SK-N-SH treated with all-trans-retinoic acid at 6 μM for 48 hours (cell line): ENCODE data around the gene MAPK9.

Source experiments
- ARNTL ChIP-seq: fragments of 450-650 bp; formaldehyde crosslinking; IDR thresholded peaks from 2 replicates; pipeline ENCODE4 v1.5.0; 2020; ENCODE audit warnings: low read depth, mild to moderate bottlenecking, moderate library complexity, borderline replicate concordance
- CSDC2 ChIP-seq: fragments of 250-450 bp; sonication (Bioruptor Pico); IDR thresholded peaks from 2 replicates; pipeline ENCODE4 v1.5.0; 2020; ENCODE audit warnings: mild to moderate bottlenecking, moderate library complexity
- GLIS3 ChIP-seq: fragments of 250-450 bp; sonication (Bioruptor Pico); IDR thresholded peaks from 2 replicates; pipeline ENCODE4 v1.5.0; 2020; ENCODE audit warnings: mild to moderate bottlenecking, moderate library complexity
- OSR1 ChIP-seq: fragments of 250-450 bp; sonication (Bioruptor Pico); IDR thresholded peaks from 2 replicates; pipeline ENCODE4 v1.8.0; 2022; ENCODE audit warnings: moderate library complexity, mild to moderate bottlenecking, inconsistent platforms
- RARB ChIP-seq: fragments of 250-450 bp; sonication (Bioruptor Pico); IDR thresholded peaks from 2 replicates; pipeline ENCODE4 v1.8.0; 2021; ENCODE audit warnings: mild to moderate bottlenecking, moderate library complexity
- SNAI2 ChIP-seq: fragments of 250-450 bp; sonication (Bioruptor Pico); IDR thresholded peaks from 2 replicates; pipeline ENCODE4 v1.5.0; 2020; ENCODE audit warnings: mild to moderate bottlenecking, moderate library complexity
- ZC3H10 ChIP-seq: fragments of 250-450 bp; sonication (Bioruptor Pico); IDR thresholded peaks from 2 replicates; pipeline ENCODE4 v1.5.1; 2021; ENCODE audit warnings: mild to moderate bottlenecking, moderate library complexity
- ZNF565 ChIP-seq: fragments of 450-650 bp; formaldehyde crosslinking; conservative IDR thresholded peaks from 2 replicates; pipeline ENCODE4 v1.5.0; 2020; ENCODE audit warnings: low read depth, mild to moderate bottlenecking, moderate library complexity
- ZNF70 ChIP-seq: fragments of 450-650 bp; formaldehyde crosslinking; IDR thresholded peaks from 2 replicates; pipeline ENCODE4 v1.5.0; 2020; ENCODE audit warnings: mild to moderate bottlenecking, moderate library complexity
- TF ChIP-seq, protein P1 (sequence below): fragments of 250-450 bp; sonication (Bioruptor Pico); IDR thresholded peaks from 2 replicates; pipeline ENCODE4 v1.5.0; 2020; ENCODE audit warnings: mild to moderate bottlenecking, moderate library complexity
- TF ChIP-seq, protein P2 (sequence below): fragments of 250-450 bp; sonication (Bioruptor Pico); IDR thresholded peaks from 2 replicates; pipeline ENCODE4 v1.8.0; 2020; ENCODE audit warnings: mild to moderate bottlenecking, moderate library complexity, borderline replicate concordance

DNA sequence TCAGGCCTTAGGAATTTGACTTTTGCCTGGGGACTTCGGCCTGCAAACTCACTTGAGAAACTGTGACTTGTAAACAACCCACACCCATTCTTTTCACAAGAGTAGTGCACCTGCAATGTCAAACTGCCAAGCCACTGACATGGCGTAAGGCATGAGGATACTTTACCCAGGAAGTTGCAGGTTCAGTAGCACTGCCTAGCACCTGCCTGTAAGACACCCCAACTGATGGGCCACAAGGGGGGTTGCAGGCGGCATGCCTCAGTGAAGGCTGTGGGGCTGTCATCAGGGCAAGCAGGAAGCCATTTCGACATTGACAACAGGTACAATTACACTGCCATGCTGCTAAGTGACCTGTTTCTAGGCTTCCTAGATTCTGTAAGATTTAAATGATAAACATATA is 41.6 kb downstream of the MAPK9 start:
- TF ChIP-seq CSDC2 (CRISPR knock-in tag): no peak
- TF ChIP-seq RARB (CRISPR knock-in tag): no peak
- TF ChIP-seq ZNF70 (CRISPR knock-in tag): no peak
- TF ChIP-seq GLIS3 (CRISPR knock-in tag): no peak
- TF ChIP-seq ZNF565 (CRISPR knock-in tag): no peak
- TF ChIP-seq, protein P1, sequence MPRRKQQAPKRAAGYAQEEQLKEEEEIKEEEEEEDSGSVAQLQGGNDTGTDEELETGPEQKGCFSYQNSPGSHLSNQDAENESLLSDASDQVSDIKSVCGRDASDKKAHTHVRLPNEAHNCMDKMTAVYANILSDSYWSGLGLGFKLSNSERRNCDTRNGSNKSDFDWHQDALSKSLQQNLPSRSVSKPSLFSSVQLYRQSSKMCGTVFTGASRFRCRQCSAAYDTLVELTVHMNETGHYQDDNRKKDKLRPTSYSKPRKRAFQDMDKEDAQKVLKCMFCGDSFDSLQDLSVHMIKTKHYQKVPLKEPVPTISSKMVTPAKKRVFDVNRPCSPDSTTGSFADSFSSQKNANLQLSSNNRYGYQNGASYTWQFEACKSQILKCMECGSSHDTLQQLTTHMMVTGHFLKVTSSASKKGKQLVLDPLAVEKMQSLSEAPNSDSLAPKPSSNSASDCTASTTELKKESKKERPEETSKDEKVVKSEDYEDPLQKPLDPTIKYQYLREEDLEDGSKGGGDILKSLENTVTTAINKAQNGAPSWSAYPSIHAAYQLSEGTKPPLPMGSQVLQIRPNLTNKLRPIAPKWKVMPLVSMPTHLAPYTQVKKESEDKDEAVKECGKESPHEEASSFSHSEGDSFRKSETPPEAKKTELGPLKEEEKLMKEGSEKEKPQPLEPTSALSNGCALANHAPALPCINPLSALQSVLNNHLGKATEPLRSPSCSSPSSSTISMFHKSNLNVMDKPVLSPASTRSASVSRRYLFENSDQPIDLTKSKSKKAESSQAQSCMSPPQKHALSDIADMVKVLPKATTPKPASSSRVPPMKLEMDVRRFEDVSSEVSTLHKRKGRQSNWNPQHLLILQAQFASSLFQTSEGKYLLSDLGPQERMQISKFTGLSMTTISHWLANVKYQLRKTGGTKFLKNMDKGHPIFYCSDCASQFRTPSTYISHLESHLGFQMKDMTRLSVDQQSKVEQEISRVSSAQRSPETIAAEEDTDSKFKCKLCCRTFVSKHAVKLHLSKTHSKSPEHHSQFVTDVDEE (CRISPR knock-in tag): no peak
- no peak for TF ChIP-seq ARNTL (CRISPR knock-in tag)
- TF ChIP-seq SNAI2: no peak
- TF ChIP-seq, protein P2, sequence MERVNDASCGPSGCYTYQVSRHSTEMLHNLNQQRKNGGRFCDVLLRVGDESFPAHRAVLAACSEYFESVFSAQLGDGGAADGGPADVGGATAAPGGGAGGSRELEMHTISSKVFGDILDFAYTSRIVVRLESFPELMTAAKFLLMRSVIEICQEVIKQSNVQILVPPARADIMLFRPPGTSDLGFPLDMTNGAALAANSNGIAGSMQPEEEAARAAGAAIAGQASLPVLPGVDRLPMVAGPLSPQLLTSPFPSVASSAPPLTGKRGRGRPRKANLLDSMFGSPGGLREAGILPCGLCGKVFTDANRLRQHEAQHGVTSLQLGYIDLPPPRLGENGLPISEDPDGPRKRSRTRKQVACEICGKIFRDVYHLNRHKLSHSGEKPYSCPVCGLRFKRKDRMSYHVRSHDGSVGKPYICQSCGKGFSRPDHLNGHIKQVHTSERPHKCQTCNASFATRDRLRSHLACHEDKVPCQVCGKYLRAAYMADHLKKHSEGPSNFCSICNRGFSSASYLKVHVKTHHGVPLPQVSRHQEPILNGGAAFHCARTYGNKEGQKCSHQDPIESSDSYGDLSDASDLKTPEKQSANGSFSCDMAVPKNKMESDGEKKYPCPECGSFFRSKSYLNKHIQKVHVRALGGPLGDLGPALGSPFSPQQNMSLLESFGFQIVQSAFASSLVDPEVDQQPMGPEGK (CRISPR knock-in tag): no peak
- no peak for TF ChIP-seq ZC3H10 (CRISPR knock-in tag)
- no peak for TF ChIP-seq OSR1 (CRISPR knock-in tag)
